ENCODE data around the gene CCDC172. TPM values are rescaled to one million over a fixed set of nuclear protein-coding genes. Genes with fewer than 3 reads are reported as not detected.

The CCDC172 gene
- total and polyA plus RNA-seq, 4 donors: 0.21 TPM; not detected in 2

- 92% methylated on average over 1 of the region's 2 CpGs for WGBS (ENCODE audit: insufficient coverage)
- H3K36me3 ChIP-seq (ENCODE audit: control insufficient read depth, insufficient read depth, low read length): no peaks in the 10 kb centered on the region
- no peak overlapping the region for H3K27ac ChIP-seq (ENCODE audit: low read depth, low read length)
- no peaks in the 10 kb centered on the region for H3K9me3 ChIP-seq (ENCODE audit: control insufficient read depth, insufficient read depth, low read length)
- H3K27me3 ChIP-seq (ENCODE audit: control insufficient read depth, insufficient read depth, low read length): no peaks in the 10 kb centered on the region
- no peaks in the 10 kb centered on the region for H3K4me1 ChIP-seq (ENCODE audit: control insufficient read depth, insufficient read depth, low read length)
- no peak overlapping the region for H3K4me3 ChIP-seq (ENCODE audit: low read depth, low read length)
- DNase-seq (ENCODE audit: low read depth in 4 of 6, low spot score in 6 of 6): no peak
Observed at GRCh38 chr10:116325987-116326386, 1.7 kb downstream of the CCDC172 start.

GRCh38 chr10:116329153-116329552 is 4.9 kb downstream of the CCDC172 start:
- Histone ChIP-seq H3K4me3 (ENCODE audit: low read depth, low read length) (no peak overlapping the region), H3K36me3 (ENCODE audit: control insufficient read depth, insufficient read depth, low read length) (no peaks in the 10 kb centered on the region), H3K27ac (ENCODE audit: low read depth, low read length) (no peak overlapping the region), H3K27me3 (ENCODE audit: control insufficient read depth, insufficient read depth, low read length) (no peaks in the 10 kb centered on the region), H3K9me3 (ENCODE audit: control insufficient read depth, insufficient read depth, low read length) (no peaks in the 10 kb centered on the region), H3K4me1 (ENCODE audit: control insufficient read depth, insufficient read depth, low read length) (no peaks in the 10 kb centered on the region)
- DNase-seq (ENCODE audit: low read depth in 4 of 6, low spot score in 6 of 6): no peak
- 86% methylated on average over 1 of the region's 1 CpG for WGBS (ENCODE audit: insufficient coverage)

GRCh38 chr10:116331815-116332214 is 7.6 kb downstream of the CCDC172 start:
- H3K27ac ChIP-seq (ENCODE audit: low read depth, low read length): no peak overlapping the region
- no peaks in the 10 kb centered on the region for H3K27me3 ChIP-seq (ENCODE audit: control insufficient read depth, insufficient read depth, low read length)
- H3K9me3 ChIP-seq (ENCODE audit: control insufficient read depth, insufficient read depth, low read length): no peaks in the 10 kb centered on the region
- no peaks in the 10 kb centered on the region for H3K36me3 ChIP-seq (ENCODE audit: control insufficient read depth, insufficient read depth, low read length)
- no peak overlapping the region for H3K4me3 ChIP-seq (ENCODE audit: low read depth, low read length)
- DNase-seq (ENCODE audit: low read depth in 4 of 6, low spot score in 6 of 6): no peak
- no peaks in the 10 kb centered on the region for H3K4me1 ChIP-seq (ENCODE audit: control insufficient read depth, insufficient read depth, low read length)
- no CpG with 5 or more reads among the region's 2 CpGs for WGBS (ENCODE audit: insufficient coverage)

GRCh38 chr10:116336866-116337265 is 12.6 kb downstream of the CCDC172 start:
- no peaks in the 10 kb centered on the region for H3K36me3 ChIP-seq (ENCODE audit: control insufficient read depth, insufficient read depth, low read length)
- no CpG with 5 or more reads among the region's 2 CpGs for WGBS (ENCODE audit: insufficient coverage)
- no peak for DNase-seq (ENCODE audit: low read depth in 4 of 6, low spot score in 6 of 6)
- no peaks in the 10 kb centered on the region for H3K4me1 ChIP-seq (ENCODE audit: control insufficient read depth, insufficient read depth, low read length)
- no peak overlapping the region for H3K4me3 ChIP-seq (ENCODE audit: low read depth, low read length)
- no peaks in the 10 kb centered on the region for H3K27me3 ChIP-seq (ENCODE audit: control insufficient read depth, insufficient read depth, low read length)
- no peak overlapping the region for H3K27ac ChIP-seq (ENCODE audit: low read depth, low read length)
- no peaks in the 10 kb centered on the region for H3K9me3 ChIP-seq (ENCODE audit: control insufficient read depth, insufficient read depth, low read length)

- no peak for DNase-seq (ENCODE audit: low read depth in 4 of 6, low spot score in 6 of 6)
- Histone ChIP-seq H3K4me3 (ENCODE audit: low read depth, low read length) (no peak overlapping the region), H3K9me3 (ENCODE audit: control insufficient read depth, insufficient read depth, low read length) (no peaks in the 10 kb centered on the region), H3K27me3 (ENCODE audit: control insufficient read depth, insufficient read depth, low read length) (no peaks in the 10 kb centered on the region), H3K36me3 (ENCODE audit: control insufficient read depth, insufficient read depth, low read length) (no peaks in the 10 kb centered on the region), H3K4me1 (ENCODE audit: control insufficient read depth, insufficient read depth, low read length) (no peaks in the 10 kb centered on the region), H3K27ac (ENCODE audit: low read depth, low read length) (no peak overlapping the region)
Observed at GRCh38 chr10:116352125-116352524, 27.9 kb downstream of the CCDC172 start.

GRCh38 chr10:116353817-116354216 is 29.6 kb downstream of the CCDC172 start:
- DNase-seq (ENCODE audit: low read depth in 4 of 6, low spot score in 6 of 6): no peak
- H3K27me3 ChIP-seq (ENCODE audit: control insufficient read depth, insufficient read depth, low read length): no peaks in the 10 kb centered on the region
- no peaks in the 10 kb centered on the region for H3K9me3 ChIP-seq (ENCODE audit: control insufficient read depth, insufficient read depth, low read length)
- H3K4me3 ChIP-seq (ENCODE audit: low read depth, low read length): no peak overlapping the region
- no peaks in the 10 kb centered on the region for H3K36me3 ChIP-seq (ENCODE audit: control insufficient read depth, insufficient read depth, low read length)
- no peaks in the 10 kb centered on the region for H3K4me1 ChIP-seq (ENCODE audit: control insufficient read depth, insufficient read depth, low read length)
- WGBS (ENCODE audit: insufficient coverage): no CpG with 5 or more reads among the region's 4 CpGs
- no peak overlapping the region for H3K27ac ChIP-seq (ENCODE audit: low read depth, low read length)

- Histone ChIP-seq H3K4me1 (ENCODE audit: control insufficient read depth, insufficient read depth, low read length) (no peaks in the 10 kb centered on the region), H3K27me3 (ENCODE audit: control insufficient read depth, insufficient read depth, low read length) (no peaks in the 10 kb centered on the region), H3K4me3 (ENCODE audit: low read depth, low read length) (no peak overlapping the region), H3K27ac (ENCODE audit: low read depth, low read length) (no peak overlapping the region), H3K9me3 (ENCODE audit: control insufficient read depth, insufficient read depth, low read length) (no peaks in the 10 kb centered on the region), H3K36me3 (ENCODE audit: control insufficient read depth, insufficient read depth, low read length) (no peaks in the 10 kb centered on the region)
- DNase-seq (ENCODE audit: low read depth in 4 of 6, low spot score in 6 of 6): peak in 1 of 6 donors; percentile 75
- WGBS (ENCODE audit: insufficient coverage): no CpG with 5 or more reads among the region's 2 CpGs
Observed at GRCh38 chr10:116355341-116355740, 31.1 kb downstream of the CCDC172 start.

- Histone ChIP-seq H3K27me3 (ENCODE audit: control insufficient read depth, insufficient read depth, low read length) (no peaks in the 10 kb centered on the region), H3K4me1 (ENCODE audit: control insufficient read depth, insufficient read depth, low read length) (no peaks in the 10 kb centered on the region), H3K27ac (ENCODE audit: low read depth, low read length) (no peak overlapping the region), H3K4me3 (ENCODE audit: low read depth, low read length) (no peak overlapping the region), H3K36me3 (ENCODE audit: control insufficient read depth, insufficient read depth, low read length) (no peaks in the 10 kb centered on the region), H3K9me3 (ENCODE audit: control insufficient read depth, insufficient read depth, low read length) (no peaks in the 10 kb centered on the region)
- no CpG with 5 or more reads among the region's 4 CpGs for WGBS (ENCODE audit: insufficient coverage)
- DNase-seq (ENCODE audit: low read depth in 4 of 6, low spot score in 6 of 6): no peak
Observed at GRCh38 chr10:116356833-116357232, 32.6 kb downstream of the CCDC172 start.

GRCh38 chr10:116364868-116365267 is 40.6 kb downstream of the CCDC172 start:
- H3K4me1 ChIP-seq (ENCODE audit: control insufficient read depth, insufficient read depth, low read length): no peaks in the 10 kb centered on the region
- no peak overlapping the region for H3K27ac ChIP-seq (ENCODE audit: low read depth, low read length)
- H3K9me3 ChIP-seq (ENCODE audit: control insufficient read depth, insufficient read depth, low read length): no peaks in the 10 kb centered on the region
- H3K36me3 ChIP-seq (ENCODE audit: control insufficient read depth, insufficient read depth, low read length): no peaks in the 10 kb centered on the region
- no peak overlapping the region for H3K4me3 ChIP-seq (ENCODE audit: low read depth, low read length)
- peak in 1 of 6 donors; percentile 48 for DNase-seq (ENCODE audit: low read depth in 4 of 6, low spot score in 6 of 6)
- H3K27me3 ChIP-seq (ENCODE audit: control insufficient read depth, insufficient read depth, low read length): no peaks in the 10 kb centered on the region

- Histone ChIP-seq H3K27me3 (ENCODE audit: control insufficient read depth, insufficient read depth, low read length) (no peaks in the 10 kb centered on the region), H3K4me3 (ENCODE audit: low read depth, low read length) (no peak overlapping the region), H3K27ac (ENCODE audit: low read depth, low read length) (no peak overlapping the region), H3K4me1 (ENCODE audit: control insufficient read depth, insufficient read depth, low read length) (no peaks in the 10 kb centered on the region), H3K9me3 (ENCODE audit: control insufficient read depth, insufficient read depth, low read length) (no peaks in the 10 kb centered on the region), H3K36me3 (ENCODE audit: control insufficient read depth, insufficient read depth, low read length) (no peaks in the 10 kb centered on the region)
- DNase-seq (ENCODE audit: low read depth in 4 of 6, low spot score in 6 of 6): no peak
- WGBS (ENCODE audit: insufficient coverage): no CpG with 5 or more reads among the region's 1 CpG
Observed at GRCh38 chr10:116371737-116372136, 47.5 kb downstream of the CCDC172 start.

All from spinal cord (tissue), 10 donors.